RWPE2 (cell line): Measurements from ENCODE around the gene C1QTNF9.

Experiments used
- ATAC-seq: fragments of 200-7000 bp; cut with Tn5 transposase; 3 replicates; pipeline ENCODE4 v1.9.1; 2021; ENCODE audit warnings: low read depth
- DNase-seq: peaks from one replicate; pipeline ENCODE4 v3.0.0-alpha.2; 2020; ENCODE audit warnings: low spot score
- H3K27ac ChIP-seq: fragments of 450-650 bp; 2 replicates; pipeline ENCODE4 v1.5.1; 2017; ENCODE audit warnings: mild to moderate bottlenecking; ENCODE audit not compliant: poor library complexity, severe bottlenecking
- H3K27me3 ChIP-seq: fragments of 250-450 bp; sonication (Bioruptor Pico); 2 replicates; pipeline ENCODE4 v1.5.1; 2021; ENCODE audit warnings: mild to moderate bottlenecking, moderate library complexity; ENCODE audit not compliant: insufficient read depth, poor library complexity, severe bottlenecking
- H3K36me3 ChIP-seq: fragments of 250-450 bp; sonication (Bioruptor Pico); 2 replicates; pipeline ENCODE4 v1.5.1; 2020; ENCODE audit warnings: low read depth, mild to moderate bottlenecking, moderate library complexity
- H3K4me1 ChIP-seq: fragments of 250-450 bp; sonication (Bioruptor Pico); 2 replicates; pipeline ENCODE4 v1.5.1; 2021; ENCODE audit warnings: mild to moderate bottlenecking, moderate library complexity; ENCODE audit not compliant: insufficient read depth, poor library complexity, severe bottlenecking
- H3K4me3 ChIP-seq: fragments of 250-450 bp; sonication (Bioruptor Pico); 2 replicates; pipeline ENCODE4 v1.5.1; 2021; ENCODE audit warnings: mild to moderate bottlenecking, moderate library complexity; ENCODE audit not compliant: severe bottlenecking
- H3K9me3 ChIP-seq: fragments of 250-450 bp; sonication (Bioruptor Pico); 2 replicates; pipeline ENCODE4 v1.5.1; 2021; ENCODE audit warnings: mild to moderate bottlenecking, moderate library complexity; ENCODE audit not compliant: severe bottlenecking
- CTCF ChIP-seq: fragments of 450-650 bp; IDR thresholded peaks from one replicate; pipeline ENCODE4 v1.5.1; 2017; ENCODE audit warnings: mild to moderate bottlenecking, moderate library complexity; ENCODE audit not compliant: poor library complexity, severe bottlenecking

Gene C1QTNF9

DNA sequence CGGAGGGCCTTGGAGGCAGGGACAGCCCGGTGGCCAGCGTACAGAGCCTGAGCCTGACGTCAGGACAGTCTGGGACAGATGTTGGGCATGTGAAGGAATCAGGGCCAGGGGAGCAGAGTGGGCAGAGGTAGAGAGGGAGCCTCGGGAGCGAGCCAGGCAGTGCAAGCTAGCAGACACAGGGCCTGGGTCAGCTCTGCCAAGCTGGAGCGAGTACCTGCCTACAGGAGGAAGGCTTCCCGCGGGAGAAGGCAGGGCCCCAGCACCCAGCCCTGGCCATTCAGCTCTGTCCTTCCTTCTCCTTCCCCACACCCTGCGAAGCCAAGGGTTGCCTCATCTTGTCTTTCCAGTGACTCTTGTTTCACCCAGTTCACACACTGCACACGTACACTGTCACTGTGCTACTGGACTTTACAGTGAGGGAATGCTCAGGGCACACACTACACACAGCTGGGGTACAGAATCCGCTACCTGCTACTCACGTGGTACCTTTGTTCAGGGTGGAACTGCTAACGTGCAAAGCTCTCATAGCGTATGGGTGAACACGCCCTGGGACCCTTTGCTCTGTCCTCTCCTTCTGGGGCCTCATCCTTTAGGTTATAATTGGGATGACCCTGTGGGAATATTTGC is 9.8 kb upstream of the C1QTNF9 start:
- no peak overlapping the region for H3K4me3 ChIP-seq
- H3K9me3 ChIP-seq: no peaks in the 10 kb centered on the region
- no peaks in the 10 kb centered on the region for H3K36me3 ChIP-seq
- no peak overlapping the region for H3K27ac ChIP-seq
- no peak for DNase-seq
- no peak for ATAC-seq
- H3K27me3 ChIP-seq: no peaks in the 10 kb centered on the region
- TF ChIP-seq CTCF: no peak
- H3K4me1 ChIP-seq: no peaks in the 10 kb centered on the region

GRCh38 chr13:24301434-24301833 is 7.9 kb upstream of the C1QTNF9 start:
- no peak for ATAC-seq
- Histone ChIP-seq H3K27ac (no peak overlapping the region), H3K36me3 (no peaks in the 10 kb centered on the region)

DNA sequence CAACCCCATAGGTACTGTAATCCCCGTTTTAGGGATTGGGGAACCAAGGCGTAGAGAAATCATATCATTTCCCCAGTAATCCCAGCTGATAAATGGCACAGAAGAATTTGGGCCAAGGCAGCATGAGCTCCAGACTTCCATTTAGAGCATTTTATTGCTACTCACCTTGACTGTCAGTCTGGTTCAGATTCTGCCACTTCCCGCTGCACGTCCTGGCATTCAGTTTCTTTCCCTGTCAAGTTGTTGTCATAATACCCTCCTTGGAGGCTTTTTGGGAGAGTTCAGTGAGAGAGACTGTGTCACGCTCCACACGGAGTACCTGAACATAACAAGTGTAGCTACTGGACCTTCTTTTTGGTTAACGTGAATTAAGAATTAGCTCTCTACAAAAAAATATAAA is 7.5 kb upstream of the C1QTNF9 start:
- no peak overlapping the region for H3K4me3 ChIP-seq
- H3K27me3 ChIP-seq: no peaks in the 10 kb centered on the region
- no peaks in the 10 kb centered on the region for H3K36me3 ChIP-seq
- H3K27ac ChIP-seq: no peak overlapping the region
- TF ChIP-seq CTCF: no peak
- H3K9me3 ChIP-seq: no peaks in the 10 kb centered on the region
- DNase-seq: no peak
- no peak for ATAC-seq
- no peaks in the 10 kb centered on the region for H3K4me1 ChIP-seq

More at GRCh38 chr13:24301434-24301833, 7.9 kb upstream of the C1QTNF9 start:
- no peak for TF ChIP-seq CTCF
- no peaks in the 10 kb centered on the region for H3K9me3 ChIP-seq
- no peaks in the 10 kb centered on the region for H3K27me3 ChIP-seq
- H3K4me1 ChIP-seq: no peaks in the 10 kb centered on the region
- no peak overlapping the region for H3K4me3 ChIP-seq
- DNase-seq: no peak

- DNase-seq (no peak), ATAC-seq (no peak)
- Histone ChIP-seq H3K4me3 (no peak overlapping the region), H3K27ac (no peak overlapping the region), H3K36me3 (no peaks in the 10 kb centered on the region), H3K4me1 (no peaks in the 10 kb centered on the region), H3K27me3 (no peaks in the 10 kb centered on the region), H3K9me3 (no peaks in the 10 kb centered on the region)
- TF ChIP-seq CTCF: no peak
These were observed 4.8 kb upstream of the C1QTNF9 start for GRCh38 chr13:24304620-24305019.

GRCh38 chr13:24306632-24307031 is 2.7 kb upstream of the C1QTNF9 start:
- H3K36me3 ChIP-seq: no peaks in the 10 kb centered on the region
- no peaks in the 10 kb centered on the region for H3K4me1 ChIP-seq
- no peak overlapping the region for H3K4me3 ChIP-seq
- ATAC-seq: no peak
- no peaks in the 10 kb centered on the region for H3K9me3 ChIP-seq
- DNase-seq: no peak
- no peaks in the 10 kb centered on the region for H3K27me3 ChIP-seq
- no peak for TF ChIP-seq CTCF
- no peak overlapping the region for H3K27ac ChIP-seq
